GM12875 (cell line): ENCODE measurements around the gene BACE2.

Experiments used
- H3K4me3 ChIP-seq: one replicate; pipeline ENCODE4 v1.5.1; 2011; ENCODE audit warnings: low read depth, low read length, control low read depth
- TF ChIP-seq, protein P1 (sequence below): IDR thresholded peaks from 2 replicates; pipeline ENCODE4 v1.5.1; 2011; ENCODE audit warnings: low read depth, mild to moderate bottlenecking, control low read depth, inconsistent platforms, low read length, moderate library complexity, borderline replicate concordance; ENCODE audit not compliant: insufficient read depth

The BACE2 gene

DNA sequence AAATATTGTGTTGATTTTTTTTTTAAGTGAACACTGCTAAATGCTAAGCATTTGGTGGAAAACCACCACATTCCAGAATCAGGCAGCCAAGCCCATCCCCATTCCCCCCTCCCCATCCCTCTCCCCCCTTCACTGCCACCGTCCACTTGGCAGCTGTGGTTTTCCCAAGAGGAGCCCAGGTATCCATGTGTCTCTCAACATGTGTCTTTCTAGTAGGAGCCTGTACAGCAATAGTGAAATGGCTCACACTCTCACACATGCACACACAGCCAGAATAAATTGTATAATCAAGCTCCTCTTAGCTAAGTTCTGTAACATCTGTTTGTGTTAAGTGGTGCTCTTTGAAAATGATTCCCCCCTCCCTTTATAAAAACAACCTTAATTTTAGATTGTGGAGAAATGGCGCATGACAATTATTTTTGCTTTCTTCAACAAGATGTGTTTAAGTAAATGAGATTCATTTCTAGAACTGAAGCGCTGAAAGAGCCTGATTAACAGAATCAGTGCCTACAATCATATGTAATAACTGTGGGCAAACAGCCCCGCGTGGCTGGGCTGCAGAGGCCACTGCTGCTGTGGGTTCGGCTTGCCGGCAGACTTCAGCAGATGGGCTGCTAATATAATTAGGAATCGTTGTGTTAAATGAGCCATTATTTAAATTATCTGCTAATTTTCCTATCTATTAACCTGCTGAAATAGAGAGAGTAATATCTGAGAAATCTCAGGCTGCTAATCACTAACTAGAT lies 43.3 kb downstream of the BACE2 start:
- H3K4me3 ChIP-seq, result no peak overlapping the region
- TF ChIP-seq, protein P1, sequence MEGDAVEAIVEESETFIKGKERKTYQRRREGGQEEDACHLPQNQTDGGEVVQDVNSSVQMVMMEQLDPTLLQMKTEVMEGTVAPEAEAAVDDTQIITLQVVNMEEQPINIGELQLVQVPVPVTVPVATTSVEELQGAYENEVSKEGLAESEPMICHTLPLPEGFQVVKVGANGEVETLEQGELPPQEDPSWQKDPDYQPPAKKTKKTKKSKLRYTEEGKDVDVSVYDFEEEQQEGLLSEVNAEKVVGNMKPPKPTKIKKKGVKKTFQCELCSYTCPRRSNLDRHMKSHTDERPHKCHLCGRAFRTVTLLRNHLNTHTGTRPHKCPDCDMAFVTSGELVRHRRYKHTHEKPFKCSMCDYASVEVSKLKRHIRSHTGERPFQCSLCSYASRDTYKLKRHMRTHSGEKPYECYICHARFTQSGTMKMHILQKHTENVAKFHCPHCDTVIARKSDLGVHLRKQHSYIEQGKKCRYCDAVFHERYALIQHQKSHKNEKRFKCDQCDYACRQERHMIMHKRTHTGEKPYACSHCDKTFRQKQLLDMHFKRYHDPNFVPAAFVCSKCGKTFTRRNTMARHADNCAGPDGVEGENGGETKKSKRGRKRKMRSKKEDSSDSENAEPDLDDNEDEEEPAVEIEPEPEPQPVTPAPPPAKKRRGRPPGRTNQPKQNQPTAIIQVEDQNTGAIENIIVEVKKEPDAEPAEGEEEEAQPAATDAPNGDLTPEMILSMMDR, result no peak

DNA sequence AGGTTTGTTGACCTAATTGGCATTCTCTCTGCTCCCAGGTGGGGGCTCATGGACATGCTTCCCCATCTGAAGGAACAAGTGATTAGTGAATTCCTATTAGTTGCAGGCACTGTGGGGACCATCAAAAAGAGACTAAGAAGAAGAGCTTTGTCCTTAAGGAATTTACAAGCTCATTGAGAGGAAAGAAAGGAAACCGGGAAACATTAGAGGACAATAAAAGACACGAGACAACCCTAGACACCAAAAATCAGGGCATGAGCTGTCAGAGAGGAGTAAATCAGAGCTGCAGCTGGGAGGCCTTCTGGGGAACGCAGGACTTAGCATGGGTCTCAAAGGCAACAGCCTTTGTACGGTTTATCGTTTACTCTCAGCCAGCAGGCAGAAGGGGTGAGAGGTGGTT lies 45.1 kb downstream of the BACE2 start:
- TF ChIP-seq, protein P1, result no peak
- H3K4me3 ChIP-seq, result no peak overlapping the region

DNA sequence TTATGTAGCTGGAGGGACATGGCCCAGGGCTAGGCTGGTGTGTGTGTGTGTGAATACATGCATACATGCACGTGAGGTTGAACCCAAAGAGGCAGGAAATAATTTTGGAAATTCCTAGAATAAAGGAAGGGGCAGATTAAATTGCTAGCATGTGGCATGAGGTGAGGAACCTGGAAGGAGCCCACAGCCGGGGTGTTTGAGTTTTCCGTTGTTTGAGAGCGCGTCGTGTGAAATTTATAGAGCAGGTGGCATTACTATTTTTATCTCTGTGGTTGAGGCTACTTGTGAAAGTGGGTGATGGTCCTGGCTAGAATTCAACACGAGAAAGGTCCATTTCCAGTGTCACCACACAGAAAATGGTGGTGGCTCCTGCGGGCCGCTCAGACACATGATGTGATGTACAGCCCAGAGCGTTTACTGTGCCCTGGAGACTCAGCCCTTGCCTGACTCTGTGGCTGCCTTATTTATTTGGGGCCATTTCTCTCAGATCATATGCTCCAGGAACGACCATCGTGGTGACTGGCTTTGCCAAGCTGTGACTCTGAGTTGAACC lies 48.0 kb downstream of the BACE2 start:
- TF ChIP-seq, protein P1, result no peak
- no peak overlapping the region for H3K4me3 ChIP-seq

DNA sequence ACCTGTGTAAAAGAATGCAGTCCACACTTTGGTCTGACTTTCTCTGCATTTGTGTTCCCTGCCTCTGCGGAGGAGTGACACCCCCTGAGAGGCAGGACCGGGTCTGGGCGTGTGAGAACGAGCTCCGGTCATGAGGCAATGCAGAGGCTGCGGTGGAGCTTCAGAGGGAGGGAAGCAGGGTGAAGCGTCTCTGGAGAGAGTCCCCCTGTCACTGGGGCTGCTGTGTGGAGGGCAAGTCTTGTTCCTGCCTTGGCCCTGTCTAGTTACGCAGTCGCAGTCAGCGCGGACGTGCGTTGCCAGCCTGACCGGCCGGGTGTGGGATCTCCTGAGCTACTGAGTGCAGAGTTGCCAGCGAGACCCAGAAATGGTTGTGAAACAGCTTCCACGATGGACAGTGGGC lies 48.5 kb downstream of the BACE2 start:
- H3K4me3 ChIP-seq, result no peak overlapping the region
- TF ChIP-seq, protein P1, result no peak

DNA sequence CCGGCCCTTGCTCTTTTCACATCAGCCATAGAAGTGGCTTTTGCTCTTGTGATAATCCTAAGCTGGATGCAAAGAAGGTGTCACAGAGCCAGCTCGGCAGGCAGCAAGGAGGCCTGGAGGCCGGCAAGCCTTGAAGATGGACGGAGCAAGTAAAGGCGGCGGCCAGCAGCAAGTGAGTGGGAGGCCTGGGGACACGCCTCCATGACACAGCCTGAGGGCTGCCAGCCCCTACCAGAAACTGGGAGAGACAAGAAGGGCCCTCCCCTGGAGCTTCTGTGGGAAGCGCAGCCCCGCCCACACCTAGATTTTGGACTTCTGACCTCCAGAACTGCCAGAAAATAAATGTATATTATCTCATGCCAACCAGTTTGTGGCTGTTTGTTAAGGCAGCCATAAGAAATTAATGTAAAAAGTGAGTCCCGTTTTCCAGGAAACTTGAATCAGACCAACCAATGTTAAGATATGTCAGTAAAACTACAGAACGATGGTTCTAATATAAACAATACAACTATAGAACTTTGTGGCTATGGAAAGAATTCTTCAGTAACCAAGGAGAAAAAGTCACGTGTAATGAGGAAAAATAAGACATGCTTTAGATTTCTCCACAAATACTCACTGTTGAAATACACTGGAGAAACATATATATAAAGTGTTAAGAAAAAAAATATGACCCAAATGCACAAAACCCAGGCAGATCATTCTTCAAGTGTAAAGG lies 49.9 kb downstream of the BACE2 start:
- H3K4me3 ChIP-seq, result no peak overlapping the region
- TF ChIP-seq, protein P1, result no peak

GRCh38 chr21:41219498-41220207 lies 51.7 kb downstream of the BACE2 start:
- no peak overlapping the region for H3K4me3 ChIP-seq
- TF ChIP-seq, protein P1, result no peak
